ENCODE data around the gene SUFU. TPM values are rescaled to one million over a fixed set of nuclear protein-coding genes. Genes with fewer than 3 reads are reported as not detected.

SUFU gene
- total and polyA plus RNA-seq, 2 experiments from 2014 or later = 2.8 to 5.6 TPM

GRCh38 chr10:102593804-102594079 lies 90.0 kb downstream of the SUFU start (continued):
- TF ChIP-seq, protein P1, sequence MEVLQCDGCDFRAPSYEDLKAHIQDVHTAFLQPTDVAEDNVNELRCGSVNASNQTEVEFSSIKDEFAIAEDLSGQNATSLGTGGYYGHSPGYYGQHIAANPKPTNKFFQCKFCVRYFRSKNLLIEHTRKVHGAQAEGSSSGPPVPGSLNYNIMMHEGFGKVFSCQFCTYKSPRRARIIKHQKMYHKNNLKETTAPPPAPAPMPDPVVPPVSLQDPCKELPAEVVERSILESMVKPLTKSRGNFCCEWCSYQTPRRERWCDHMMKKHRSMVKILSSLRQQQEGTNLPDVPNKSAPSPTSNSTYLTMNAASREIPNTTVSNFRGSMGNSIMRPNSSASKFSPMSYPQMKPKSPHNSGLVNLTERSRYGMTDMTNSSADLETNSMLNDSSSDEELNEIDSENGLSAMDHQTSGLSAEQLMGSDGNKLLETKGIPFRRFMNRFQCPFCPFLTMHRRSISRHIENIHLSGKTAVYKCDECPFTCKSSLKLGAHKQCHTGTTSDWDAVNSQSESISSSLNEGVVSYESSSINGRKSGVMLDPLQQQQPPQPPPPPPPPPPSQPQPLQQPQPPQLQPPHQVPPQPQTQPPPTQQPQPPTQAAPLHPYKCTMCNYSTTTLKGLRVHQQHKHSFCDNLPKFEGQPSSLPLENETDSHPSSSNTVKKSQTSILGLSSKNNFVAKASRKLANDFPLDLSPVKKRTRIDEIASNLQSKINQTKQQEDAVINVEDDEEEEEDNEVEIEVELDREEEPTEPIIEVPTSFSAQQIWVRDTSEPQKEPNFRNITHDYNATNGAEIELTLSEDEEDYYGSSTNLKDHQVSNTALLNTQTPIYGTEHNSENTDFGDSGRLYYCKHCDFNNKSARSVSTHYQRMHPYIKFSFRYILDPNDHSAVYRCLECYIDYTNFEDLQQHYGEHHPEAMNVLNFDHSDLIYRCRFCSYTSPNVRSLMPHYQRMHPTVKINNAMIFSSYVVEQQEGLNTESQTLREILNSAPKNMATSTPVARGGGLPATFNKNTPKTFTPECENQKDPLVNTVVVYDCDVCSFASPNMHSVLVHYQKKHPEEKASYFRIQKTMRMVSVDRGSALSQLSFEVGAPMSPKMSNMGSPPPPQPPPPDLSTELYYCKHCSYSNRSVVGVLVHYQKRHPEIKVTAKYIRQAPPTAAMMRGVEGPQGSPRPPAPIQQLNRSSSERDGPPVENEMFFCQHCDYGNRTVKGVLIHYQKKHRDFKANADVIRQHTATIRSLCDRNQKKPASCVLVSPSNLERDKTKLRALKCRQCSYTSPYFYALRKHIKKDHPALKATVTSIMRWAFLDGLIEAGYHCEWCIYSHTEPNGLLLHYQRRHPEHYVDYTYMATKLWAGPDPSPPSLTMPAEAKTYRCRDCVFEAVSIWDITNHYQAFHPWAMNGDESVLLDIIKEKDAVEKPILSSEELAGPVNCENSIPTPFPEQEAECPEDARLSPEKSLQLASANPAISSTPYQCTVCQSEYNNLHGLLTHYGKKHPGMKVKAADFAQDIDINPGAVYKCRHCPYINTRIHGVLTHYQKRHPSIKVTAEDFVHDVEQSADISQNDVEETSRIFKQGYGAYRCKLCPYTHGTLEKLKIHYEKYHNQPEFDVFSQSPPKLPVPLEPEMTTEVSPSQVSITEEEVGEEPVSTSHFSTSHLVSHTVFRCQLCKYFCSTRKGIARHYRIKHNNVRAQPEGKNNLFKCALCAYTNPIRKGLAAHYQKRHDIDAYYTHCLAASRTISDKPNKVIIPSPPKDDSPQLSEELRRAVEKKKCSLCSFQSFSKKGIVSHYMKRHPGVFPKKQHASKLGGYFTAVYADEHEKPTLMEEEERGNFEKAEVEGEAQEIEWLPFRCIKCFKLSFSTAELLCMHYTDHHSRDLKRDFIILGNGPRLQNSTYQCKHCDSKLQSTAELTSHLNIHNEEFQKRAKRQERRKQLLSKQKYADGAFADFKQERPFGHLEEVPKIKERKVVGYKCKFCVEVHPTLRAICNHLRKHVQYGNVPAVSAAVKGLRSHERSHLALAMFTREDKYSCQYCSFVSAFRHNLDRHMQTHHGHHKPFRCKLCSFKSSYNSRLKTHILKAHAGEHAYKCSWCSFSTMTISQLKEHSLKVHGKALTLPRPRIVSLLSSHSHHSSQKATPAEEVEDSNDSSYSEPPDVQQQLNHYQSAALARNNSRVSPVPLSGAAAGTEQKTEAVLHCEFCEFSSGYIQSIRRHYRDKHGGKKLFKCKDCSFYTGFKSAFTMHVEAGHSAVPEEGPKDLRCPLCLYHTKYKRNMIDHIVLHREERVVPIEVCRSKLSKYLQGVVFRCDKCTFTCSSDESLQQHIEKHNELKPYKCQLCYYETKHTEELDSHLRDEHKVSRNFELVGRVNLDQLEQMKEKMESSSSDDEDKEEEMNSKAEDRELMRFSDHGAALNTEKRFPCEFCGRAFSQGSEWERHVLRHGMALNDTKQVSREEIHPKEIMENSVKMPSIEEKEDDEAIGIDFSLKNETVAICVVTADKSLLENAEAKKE (CRISPR knock-in tag; IDR thresholded peaks at IDR 0.05) = no peak
- TF ChIP-seq POLR2AphosphoS5 (IDR thresholded peaks at IDR 0.05; ENCODE audit: low read depth) = no peak
- TF ChIP-seq, protein P2, sequence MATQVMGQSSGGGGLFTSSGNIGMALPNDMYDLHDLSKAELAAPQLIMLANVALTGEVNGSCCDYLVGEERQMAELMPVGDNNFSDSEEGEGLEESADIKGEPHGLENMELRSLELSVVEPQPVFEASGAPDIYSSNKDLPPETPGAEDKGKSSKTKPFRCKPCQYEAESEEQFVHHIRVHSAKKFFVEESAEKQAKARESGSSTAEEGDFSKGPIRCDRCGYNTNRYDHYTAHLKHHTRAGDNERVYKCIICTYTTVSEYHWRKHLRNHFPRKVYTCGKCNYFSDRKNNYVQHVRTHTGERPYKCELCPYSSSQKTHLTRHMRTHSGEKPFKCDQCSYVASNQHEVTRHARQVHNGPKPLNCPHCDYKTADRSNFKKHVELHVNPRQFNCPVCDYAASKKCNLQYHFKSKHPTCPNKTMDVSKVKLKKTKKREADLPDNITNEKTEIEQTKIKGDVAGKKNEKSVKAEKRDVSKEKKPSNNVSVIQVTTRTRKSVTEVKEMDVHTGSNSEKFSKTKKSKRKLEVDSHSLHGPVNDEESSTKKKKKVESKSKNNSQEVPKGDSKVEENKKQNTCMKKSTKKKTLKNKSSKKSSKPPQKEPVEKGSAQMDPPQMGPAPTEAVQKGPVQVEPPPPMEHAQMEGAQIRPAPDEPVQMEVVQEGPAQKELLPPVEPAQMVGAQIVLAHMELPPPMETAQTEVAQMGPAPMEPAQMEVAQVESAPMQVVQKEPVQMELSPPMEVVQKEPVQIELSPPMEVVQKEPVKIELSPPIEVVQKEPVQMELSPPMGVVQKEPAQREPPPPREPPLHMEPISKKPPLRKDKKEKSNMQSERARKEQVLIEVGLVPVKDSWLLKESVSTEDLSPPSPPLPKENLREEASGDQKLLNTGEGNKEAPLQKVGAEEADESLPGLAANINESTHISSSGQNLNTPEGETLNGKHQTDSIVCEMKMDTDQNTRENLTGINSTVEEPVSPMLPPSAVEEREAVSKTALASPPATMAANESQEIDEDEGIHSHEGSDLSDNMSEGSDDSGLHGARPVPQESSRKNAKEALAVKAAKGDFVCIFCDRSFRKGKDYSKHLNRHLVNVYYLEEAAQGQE (IDR thresholded peaks at IDR 0.05; ENCODE audit: unreplicated experiment) = no peak

GRCh38 chr10:102595293-102595692 lies 91.5 kb downstream of the SUFU start:
- H3K36me3 Mint-ChIP-seq (ENCODE audit: low read depth) = no peaks in the 10 kb centered on the region
- no peak overlapping the region for H3K27ac ChIP-seq (ENCODE audit: low read depth)
- H3K4me2 ChIP-seq = no peak overlapping the region
- H3K4me1 Mint-ChIP-seq = peaks cover 18% of the 10 kb centered on the region
- H3K27ac Mint-ChIP-seq = no peak overlapping the region; the same call in 1 of the 2 replicates
- no peaks in the 10 kb centered on the region for H3K79me2 ChIP-seq (replicated peaks; ENCODE audit: insufficient read depth)
- peaks cover 5% of the 10 kb centered on the region for H3K27me3 Mint-ChIP-seq (ENCODE audit: insufficient read depth, low read depth, poor library complexity)
- no peak for ATAC-seq
- peaks cover 8% of the 10 kb centered on the region; the same call in 1 of the 2 replicates for H3K4me1 ChIP-seq (ENCODE audit: insufficient read depth)
- H3K9me2 ChIP-seq (ENCODE audit: insufficient read depth) = no peaks in the 10 kb centered on the region
- H3F3A ChIP-seq (replicated peaks; ENCODE audit: low read depth) = peaks cover 2% of the 10 kb centered on the region; the same call in 1 of the 2 replicates
- H4K20me1 ChIP-seq (replicated peaks; ENCODE audit: insufficient read depth) = no peaks in the 10 kb centered on the region
- H2AFZ ChIP-seq = no peak overlapping the region
- H3K27me3 ChIP-seq (ENCODE audit: insufficient read depth) = no peaks in the 10 kb centered on the region
- no peaks in the 10 kb centered on the region for H3K36me3 ChIP-seq (ENCODE audit: insufficient read depth)
- H3K4me3 ChIP-seq = no peak overlapping the region
- H3K9me3 Mint-ChIP-seq = no peaks in the 10 kb centered on the region
- H3K4me3 Mint-ChIP-seq = no peak overlapping the region
- no peak for DNase-seq (ENCODE audit: low spot score)
- TF ChIP-seq ETS1 (IDR thresholded peaks at IDR 0.05) = no peak
- TF ChIP-seq, protein P2 (IDR thresholded peaks at IDR 0.05; ENCODE audit: unreplicated experiment) = no peak
- TF ChIP-seq ZNF331 (CRISPR knock-in tag; IDR thresholded peaks at IDR 0.05; ENCODE audit: low read depth) = no peak
